OCI-LY1 (cell line): ENCODE results near the gene TMPRSS3.

Experiments used
- H2AFZ ChIP-seq: fragments of 200-600 bp; sonication (generic), shearing (Covaris generic); 2 replicates; pipeline ENCODE4 v1.6.0; 2014; ENCODE audit warnings: antibody characterized with exemption, mild to moderate bottlenecking, low read length
- H3F3A ChIP-seq: fragments of 200-600 bp; sonication (generic), shearing (Covaris generic); 2 replicates; pipeline ENCODE4 v1.6.0; 2014; ENCODE audit warnings: mild to moderate bottlenecking, antibody characterized with exemption, low read length, moderate library complexity; ENCODE audit not compliant: insufficient read depth
- H3K27ac ChIP-seq: fragments of 200-600 bp; sonication (generic); 2 replicates; pipeline ENCODE4 v1.5.1; 2014; ENCODE audit warnings: low read length, mixed run types, mild to moderate bottlenecking, low read depth; ENCODE audit not compliant: poor library complexity, severe bottlenecking
- H3K27me3 ChIP-seq: fragments of 200-600 bp; sonication (generic); 2 replicates; pipeline ENCODE4 v1.6.0; 2014; ENCODE audit warnings: antibody characterized with exemption, mild to moderate bottlenecking, low read length, moderate library complexity; ENCODE audit not compliant: insufficient read depth
- H3K36me3 ChIP-seq: fragments of 200-600 bp; sonication (generic); 2 replicates; pipeline ENCODE4 v1.6.1; 2014; ENCODE audit warnings: mild to moderate bottlenecking, antibody characterized with exemption, low read length, moderate library complexity, mixed read lengths; ENCODE audit not compliant: insufficient read depth
- H3K4me1 ChIP-seq: fragments of 200-600 bp; sonication (generic); 2 replicates; pipeline ENCODE4 v1.5.1; 2014; ENCODE audit warnings: mild to moderate bottlenecking, low read length, moderate library complexity; ENCODE audit not compliant: insufficient read depth, severe bottlenecking
- H3K4me2 ChIP-seq: fragments of 200-600 bp; sonication (generic), shearing (Covaris generic); 2 replicates; pipeline ENCODE4 v1.6.1; 2014; ENCODE audit warnings: low read length
- H3K4me3 ChIP-seq: fragments of 200-600 bp; sonication (generic); 2 replicates; pipeline ENCODE4 v1.5.1; 2014; ENCODE audit warnings: low read length, low read depth, mild to moderate bottlenecking, mixed read lengths; ENCODE audit not compliant: poor library complexity, severe bottlenecking
- H3K79me2 ChIP-seq: fragments of 200-600 bp; shearing (Covaris generic); 2 replicates; pipeline ENCODE4 v1.6.1; 2016; ENCODE audit warnings: mixed run types, low read length, mixed read lengths; ENCODE audit not compliant: insufficient read depth
- H3K9ac ChIP-seq: fragments of 200-600 bp; sonication (generic), shearing (Covaris generic); 2 replicates; pipeline ENCODE4 v1.6.1; 2014; ENCODE audit warnings: mild to moderate bottlenecking, low read length, mixed read lengths
- H3K9me2 ChIP-seq: fragments of 200-600 bp; sonication (generic), shearing (Covaris generic); 2 replicates; pipeline ENCODE4 v1.6.1; 2014; ENCODE audit warnings: low read depth, mild to moderate bottlenecking, low read length, mixed read lengths
- H3K9me3 ChIP-seq: fragments of 200-600 bp; shearing (Covaris generic); 2 replicates; pipeline ENCODE4 v1.6.1; 2014; ENCODE audit warnings: low read length, mixed read lengths
- H4K20me1 ChIP-seq: fragments of 200-600 bp; sonication (generic), shearing (Covaris generic); 2 replicates; pipeline ENCODE4 v1.6.0; 2016; ENCODE audit warnings: mild to moderate bottlenecking, low read length; ENCODE audit not compliant: insufficient read depth
- CTCF ChIP-seq: fragments of 200-600 bp; sonication (generic), shearing (Covaris generic); IDR thresholded peaks from 2 replicates; pipeline ENCODE4 v1.5.1; 2017; ENCODE audit warnings: mild to moderate bottlenecking, antibody characterized with exemption, low read length, moderate library complexity, mixed read lengths
- EZH2 ChIP-seq: fragments of 200-600 bp; sonication (generic), shearing (Covaris generic); IDR thresholded peaks from 2 replicates; pipeline ENCODE4 v1.8.0; 2017; ENCODE audit warnings: borderline replicate concordance, mixed run types, mild to moderate bottlenecking, antibody characterized with exemption, low read length, moderate library complexity, mixed read lengths

Gene TMPRSS3

GRCh38 chr21:42396799-42397745 is 1.2 kb upstream of the TMPRSS3 start:
- Histone ChIP-seq H3F3A (no peaks in the 10 kb centered on the region), H3K27me3 (peaks cover 10% of the 10 kb centered on the region), H3K4me1 (peaks cover 8% of the 10 kb centered on the region), H3K9ac (no peak overlapping the region), H3K36me3 (no peaks in the 10 kb centered on the region), H3K9me3 (peaks cover 6% of the 10 kb centered on the region; the same call in 1 of the 2 replicates), H3K79me2 (no peaks in the 10 kb centered on the region), H3K27ac (no peak overlapping the region), H3K4me2 (no peak overlapping the region), H3K9me2 (no peaks in the 10 kb centered on the region), H3K4me3 (no peak overlapping the region), H2AFZ (no peak overlapping the region), H4K20me1 (no peaks in the 10 kb centered on the region)
- no peak for TF ChIP-seq CTCF
- no peak for TF ChIP-seq EZH2

- no peak overlapping the region for H2AFZ ChIP-seq
- H3K36me3 ChIP-seq, result no peaks in the 10 kb centered on the region
- H3F3A ChIP-seq, result no peaks in the 10 kb centered on the region
- TF ChIP-seq EZH2 (no peak), CTCF (no peak)
- H3K27me3 ChIP-seq, result peaks cover 7% of the 10 kb centered on the region; the same call in 1 of the 2 replicates
- H3K27ac ChIP-seq, result no peak overlapping the region
- H3K9ac ChIP-seq, result no peak overlapping the region
- no peaks in the 10 kb centered on the region for H4K20me1 ChIP-seq
- H3K79me2 ChIP-seq, result no peaks in the 10 kb centered on the region
- no peak overlapping the region for H3K4me3 ChIP-seq
- no peaks in the 10 kb centered on the region for H3K9me3 ChIP-seq
- H3K4me2 ChIP-seq, result no peak overlapping the region
- H3K9me2 ChIP-seq, result no peaks in the 10 kb centered on the region
- H3K4me1 ChIP-seq, result peaks cover 8% of the 10 kb centered on the region
Observed at GRCh38 chr21:42395302-42395701, 550 bp downstream of the TMPRSS3 start.

- H3K27me3 ChIP-seq, result peaks cover 12% of the 10 kb centered on the region
- H2AFZ ChIP-seq, result no peak overlapping the region
- no peaks in the 10 kb centered on the region for H4K20me1 ChIP-seq
- H3K9ac ChIP-seq, result no peak overlapping the region
- TF ChIP-seq CTCF (no peak), EZH2 (no peak)
- H3K4me1 ChIP-seq, result peaks cover 8% of the 10 kb centered on the region
- no peaks in the 10 kb centered on the region for H3K9me3 ChIP-seq
- H3K79me2 ChIP-seq, result no peaks in the 10 kb centered on the region
- H3K4me3 ChIP-seq, result no peak overlapping the region
- H3K4me2 ChIP-seq, result no peak overlapping the region
- H3F3A ChIP-seq, result no peaks in the 10 kb centered on the region
- H3K36me3 ChIP-seq, result no peaks in the 10 kb centered on the region
- H3K27ac ChIP-seq, result no peak overlapping the region
- no peaks in the 10 kb centered on the region for H3K9me2 ChIP-seq
Observed at GRCh38 chr21:42393443-42393950, 2.4 kb downstream of the TMPRSS3 start.
